ENCODE results near the gene HSDL2.
A peak's percentile ranks its signal among the peaks of the same experiment; 100 is the strongest.
"Not testable (repeated sequence)": the region's sequence is repeated elsewhere in the genome, so short reads cannot be mapped to it uniquely, and the experiment has no call there.

HSDL2 gene

GRCh38 chr9:112502175-112502946, 122.5 kb downstream of the HSDL2 start:
- DNase-seq = no peak

- no peak for DNase-seq
These were observed 123.3 kb downstream of the HSDL2 start for GRCh38 chr9:112503170-112503569.

- no peak for DNase-seq
These were observed 125.2 kb downstream of the HSDL2 start for GRCh38 chr9:112505086-112505485.

GRCh38 chr9:112505607-112506006, 125.7 kb downstream of the HSDL2 start:
- DNase-seq = no peak

- no peak for DNase-seq
These were observed 126.7 kb downstream of the HSDL2 start for GRCh38 chr9:112506571-112506970.

GRCh38 chr9:112507001-112507680, 127.2 kb downstream of the HSDL2 start:
- no peak for DNase-seq

GRCh38 chr9:112508377-112508776, 128.5 kb downstream of the HSDL2 start:
- no peak for DNase-seq

GRCh38 chr9:112512377-112512776, 132.5 kb downstream of the HSDL2 start:
- not testable (repeated sequence) for DNase-seq

GRCh38 chr9:112516769-112517168, 136.9 kb downstream of the HSDL2 start:
- no peak for DNase-seq

GRCh38 chr9:112520069-112520468, 140.2 kb downstream of the HSDL2 start:
- no peak for DNase-seq

- DNase-seq = peak in 1 of 14 donors; percentile 9
These were observed 140.7 kb downstream of the HSDL2 start for GRCh38 chr9:112520656-112521055.

Measured in C1 segment of cervical spinal cord (tissue), 14 donors.